HG02610 (cell line): ENCODE results near the gene ULK4.
"Not testable (repeated sequence)": the region's sequence is repeated elsewhere in the genome, so short reads cannot be mapped to it uniquely, and the experiment has no call there.

Source experiments
- ATAC-seq: cut with Tn5 transposase; IDR thresholded peaks from one replicate; pipeline ENCODE4 v1.9.1; 2021; ENCODE audit warnings: mild to moderate bottlenecking, moderate library complexity; ENCODE audit not compliant: unreplicated experiment

The ULK4 gene

DNA sequence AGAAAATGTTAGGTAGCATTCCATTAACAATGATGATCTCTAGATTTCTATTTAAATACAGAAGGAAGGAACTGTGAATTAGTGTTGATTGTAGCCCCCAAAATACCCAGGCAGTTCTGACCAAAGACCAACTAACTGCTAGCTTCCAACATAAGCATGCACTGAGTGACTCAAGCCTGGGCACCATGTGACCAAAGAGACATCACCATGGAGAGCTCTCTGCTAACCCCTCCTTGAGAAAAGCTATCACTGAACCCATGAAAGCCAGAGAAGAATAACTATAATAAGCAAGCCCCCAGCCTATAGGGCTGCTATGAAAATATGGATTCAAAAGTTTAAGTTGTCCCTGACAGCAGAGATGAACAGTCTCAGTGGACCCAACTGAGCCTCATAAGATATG lies 310.2 kb downstream of the ULK4 start:
- no peak for ATAC-seq

DNA sequence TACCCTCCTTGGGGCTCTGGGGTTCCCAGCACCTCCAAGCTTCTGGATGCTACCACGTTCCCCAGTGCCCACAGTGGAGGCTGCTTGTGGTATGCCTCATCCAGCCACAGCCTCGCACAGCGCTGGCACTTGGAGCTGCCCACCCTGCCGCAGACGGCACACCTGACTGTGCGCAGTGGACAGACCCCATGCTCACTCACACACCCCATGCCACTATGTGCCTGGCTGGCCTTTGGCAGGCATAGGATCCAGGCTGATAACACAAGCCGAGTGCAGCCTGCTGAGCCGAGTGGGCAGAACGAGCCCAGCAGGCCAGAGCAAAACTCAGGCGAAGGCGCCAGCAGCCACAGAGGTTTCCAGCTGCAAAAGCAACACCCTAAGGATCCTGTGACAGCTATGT lies 311.5 kb downstream of the ULK4 start:
- ATAC-seq, result no peak

DNA sequence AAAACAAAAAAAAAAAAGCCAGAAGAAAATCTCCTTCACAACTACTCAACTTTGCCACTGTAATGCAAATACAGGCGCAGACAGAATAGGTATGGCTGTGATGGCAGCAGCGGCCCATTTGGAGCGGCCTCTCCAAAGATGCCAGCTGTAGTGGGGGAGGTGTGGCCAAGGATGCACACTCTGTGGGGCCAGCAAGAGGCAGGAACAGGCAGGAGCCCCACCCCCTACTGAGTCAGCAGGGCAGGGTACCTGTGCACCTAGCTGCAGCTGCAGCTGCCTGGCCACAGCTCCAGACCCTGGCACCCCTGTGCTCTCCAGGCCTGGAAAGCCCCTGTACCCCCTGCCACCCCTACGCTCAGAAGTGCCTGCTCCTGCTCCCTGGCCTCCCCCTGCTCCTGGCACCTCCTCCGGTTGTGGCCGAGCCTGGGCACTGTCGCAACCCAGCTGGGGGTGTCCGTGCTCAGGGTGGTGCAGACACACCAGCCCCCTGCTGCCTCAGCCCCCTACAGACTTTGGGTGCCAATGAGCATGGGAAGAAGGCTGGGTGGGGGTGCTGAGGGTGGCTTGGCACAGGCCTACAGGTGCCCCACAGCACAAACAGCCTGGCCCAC lies 312.7 kb downstream of the ULK4 start:
- ATAC-seq, result no peak

DNA sequence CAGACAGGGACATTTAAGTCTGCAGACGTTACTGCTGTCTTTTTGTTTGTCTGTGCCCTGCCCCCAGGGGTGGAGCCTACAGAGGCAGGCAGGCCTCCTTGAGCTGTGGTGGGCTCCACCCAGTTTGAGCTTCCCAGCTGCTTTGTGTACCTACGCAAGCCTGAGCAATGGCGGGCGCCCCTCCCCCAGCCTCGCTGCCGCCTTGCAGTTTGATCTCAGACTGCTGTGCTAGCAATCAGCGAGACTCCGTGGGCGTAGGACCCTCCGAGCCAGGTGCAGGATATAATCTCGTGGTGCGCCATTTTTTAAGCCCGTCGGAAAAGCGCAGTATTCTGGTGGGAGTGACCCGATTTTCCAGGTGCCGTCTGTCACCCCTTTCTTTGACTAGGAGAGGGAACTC lies 314.2 kb downstream of the ULK4 start:
- not testable (repeated sequence) for ATAC-seq

DNA sequence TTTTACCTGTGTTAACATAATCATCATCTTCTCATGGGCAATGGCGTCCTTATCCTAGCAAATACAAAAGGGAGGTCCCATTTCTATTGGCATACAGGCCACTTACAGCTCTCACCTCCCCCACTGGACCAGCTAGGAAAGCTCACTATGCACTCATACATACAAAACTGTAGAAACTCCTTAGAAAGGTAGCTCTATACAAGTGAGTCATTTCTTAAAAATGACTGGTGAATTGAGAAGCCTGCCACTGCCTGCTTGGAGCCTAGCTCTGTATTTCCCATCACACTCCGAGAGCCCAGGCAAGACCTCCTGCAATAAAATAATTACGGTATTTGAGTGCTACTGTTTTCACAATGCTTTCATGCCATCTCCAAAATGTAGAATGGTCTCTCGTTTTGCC lies 321.8 kb downstream of the ULK4 start:
- no peak for ATAC-seq

DNA sequence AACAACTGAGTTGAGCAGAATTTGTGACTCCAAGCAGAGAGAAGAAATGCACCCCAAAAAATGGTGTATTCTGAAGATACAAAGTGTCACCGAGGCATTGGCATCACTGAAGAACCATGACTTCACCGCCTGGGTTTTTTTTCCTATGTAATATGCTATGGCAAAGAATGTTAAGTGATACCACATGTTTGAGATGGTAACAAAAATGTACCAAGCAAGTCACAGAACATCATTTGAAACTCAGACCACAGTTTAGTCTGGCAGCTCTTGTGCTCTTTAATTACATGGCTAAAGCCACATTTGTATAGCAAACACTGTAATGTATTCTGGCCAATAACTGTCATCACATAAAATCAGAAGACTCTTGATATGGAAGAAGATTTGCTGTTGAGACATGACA lies 323.5 kb downstream of the ULK4 start:
- ATAC-seq, result no peak

DNA sequence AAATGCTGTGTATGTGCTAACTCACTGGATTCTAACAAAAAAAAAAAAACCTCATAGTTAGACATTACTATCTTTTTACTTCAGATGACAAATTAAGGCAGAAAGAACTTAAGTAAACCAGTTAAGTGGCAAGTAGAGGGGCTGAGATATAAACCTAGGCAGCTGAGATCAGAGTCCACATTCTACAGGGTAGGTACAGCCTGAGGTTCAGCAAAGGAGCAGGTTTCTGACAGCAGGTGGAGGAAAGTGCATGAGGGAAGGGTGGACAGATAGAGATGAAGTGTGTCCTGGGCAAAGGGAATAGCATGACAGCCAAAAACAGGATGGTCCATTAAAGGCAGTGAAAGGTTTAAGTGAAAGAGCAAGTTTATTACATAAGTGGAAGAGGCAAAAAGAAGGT lies 329.2 kb downstream of the ULK4 start:
- ATAC-seq, result no peak

DNA sequence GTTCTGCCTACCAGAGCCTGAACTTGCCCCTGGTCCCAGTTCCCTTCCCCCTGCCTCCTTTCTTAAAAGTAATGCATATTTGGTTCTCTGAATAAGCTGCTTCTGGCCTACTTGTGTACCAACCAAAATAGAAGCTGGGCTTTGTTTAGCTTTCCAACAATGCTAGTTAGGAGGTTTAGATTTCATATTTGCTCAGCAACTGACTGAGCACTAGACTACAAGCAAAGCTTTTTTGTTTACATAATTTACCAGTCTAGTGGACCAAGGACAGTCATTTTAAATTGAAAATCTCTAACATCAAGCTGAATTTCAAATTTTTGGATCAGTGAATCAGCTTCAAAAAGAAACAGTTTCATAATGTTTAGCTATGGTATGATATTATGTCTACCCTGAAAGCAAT lies 331.2 kb downstream of the ULK4 start:
- no peak for ATAC-seq

DNA sequence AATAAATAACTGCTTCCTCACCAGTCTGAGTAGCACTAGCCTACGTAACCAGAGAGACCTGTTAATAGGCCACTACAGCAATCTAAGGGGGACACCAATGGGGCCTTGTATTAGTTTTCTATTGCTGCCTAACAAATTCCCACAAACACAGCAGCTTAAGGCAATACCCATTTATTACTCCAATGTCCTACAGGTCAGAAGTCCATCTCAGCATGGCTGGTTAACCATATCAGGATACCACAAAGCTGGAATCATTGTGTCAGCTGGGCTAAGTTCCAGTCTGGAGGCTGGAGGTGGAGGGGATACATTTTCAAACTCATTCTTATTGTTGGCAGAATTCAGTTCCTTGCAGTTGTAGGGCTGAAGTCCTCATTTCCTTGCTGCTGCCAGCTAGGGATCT lies 331.9 kb downstream of the ULK4 start:
- ATAC-seq, result no peak

DNA sequence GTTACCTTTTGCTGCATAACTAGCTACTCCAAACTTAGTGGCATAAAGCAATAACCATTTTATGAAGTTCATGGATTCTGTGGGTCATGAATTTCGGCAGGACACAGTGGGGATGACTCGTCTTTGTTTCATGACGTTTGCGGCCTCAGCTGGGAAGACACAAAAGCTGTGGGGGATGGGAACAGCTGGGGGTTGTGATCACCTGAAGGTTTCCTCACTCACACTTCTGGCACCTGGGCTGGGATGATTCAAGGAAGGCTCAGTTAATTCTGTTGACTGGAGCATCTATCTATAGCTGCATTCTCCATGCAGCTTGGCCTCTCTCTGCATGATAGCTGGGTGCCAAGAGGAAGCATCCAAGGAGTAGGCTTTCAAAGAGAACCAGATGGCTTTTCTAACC lies 332.8 kb downstream of the ULK4 start:
- ATAC-seq, result no peak

DNA sequence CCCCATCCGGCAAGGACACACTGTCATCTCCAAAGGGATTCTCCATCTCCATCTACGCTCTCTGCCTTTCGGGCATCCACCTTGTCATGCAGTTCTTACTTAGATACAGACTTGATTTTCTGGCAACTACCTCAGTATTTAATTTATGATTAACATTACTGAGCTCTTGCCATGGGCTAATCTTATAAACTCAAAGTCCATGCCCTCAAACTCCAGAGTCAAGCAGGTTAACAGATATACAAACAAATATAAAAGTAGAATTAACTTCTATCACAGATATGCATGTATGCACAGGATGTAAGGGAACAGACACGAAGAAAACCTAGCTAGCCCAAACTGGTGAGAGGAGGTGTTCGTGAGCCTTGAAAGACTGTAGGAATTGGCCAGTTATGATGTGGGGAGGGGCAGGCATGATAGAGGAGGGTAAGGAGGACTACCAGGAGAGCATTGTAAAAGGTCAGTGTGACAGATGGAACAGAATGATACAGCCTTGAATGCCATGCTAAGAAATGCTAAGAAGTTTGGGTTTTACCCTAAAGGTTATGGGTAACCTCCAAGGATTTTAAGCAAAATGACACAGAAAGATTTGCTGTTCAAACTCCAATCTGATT lies 334.3 kb downstream of the ULK4 start:
- ATAC-seq, result no peak

DNA sequence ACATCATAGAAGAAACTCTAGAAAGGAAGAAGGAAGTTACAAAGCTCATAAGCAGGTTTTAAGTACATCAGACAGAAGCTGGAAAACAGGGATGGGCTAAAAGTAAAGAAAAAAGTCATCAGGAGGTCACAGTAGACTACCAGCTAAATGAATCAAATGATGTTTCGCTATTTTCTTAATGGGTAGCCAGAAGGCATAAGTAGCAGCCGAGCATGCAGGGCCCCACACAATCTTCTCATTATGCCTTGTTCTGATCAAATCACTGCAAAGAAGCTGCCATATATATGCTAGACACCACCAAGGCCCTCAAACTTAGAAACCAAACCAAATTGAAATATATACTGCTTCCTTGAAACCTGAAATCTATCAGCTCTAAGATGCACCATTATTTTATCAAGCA lies 349.1 kb downstream of the ULK4 start:
- no peak for ATAC-seq

DNA sequence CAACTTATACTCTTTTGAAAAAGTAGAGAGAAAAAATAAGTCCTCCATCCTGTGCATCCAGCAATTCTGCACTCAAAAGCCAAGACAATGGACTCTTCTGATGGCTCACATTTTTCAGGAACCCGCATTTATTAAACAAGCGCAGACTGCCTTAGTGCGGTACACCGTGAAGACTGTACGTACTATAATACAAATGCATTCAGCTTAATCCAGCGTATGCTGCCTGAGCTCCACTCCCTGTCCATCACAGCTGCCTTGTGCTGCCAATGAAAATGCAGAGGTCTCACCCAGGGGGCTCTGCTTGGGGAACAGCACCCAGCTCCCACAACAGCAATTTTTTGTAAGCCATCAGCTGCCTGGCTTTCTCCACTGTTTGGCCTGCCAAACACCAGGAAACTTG lies 350.9 kb downstream of the ULK4 start:
- ATAC-seq, result no peak

DNA sequence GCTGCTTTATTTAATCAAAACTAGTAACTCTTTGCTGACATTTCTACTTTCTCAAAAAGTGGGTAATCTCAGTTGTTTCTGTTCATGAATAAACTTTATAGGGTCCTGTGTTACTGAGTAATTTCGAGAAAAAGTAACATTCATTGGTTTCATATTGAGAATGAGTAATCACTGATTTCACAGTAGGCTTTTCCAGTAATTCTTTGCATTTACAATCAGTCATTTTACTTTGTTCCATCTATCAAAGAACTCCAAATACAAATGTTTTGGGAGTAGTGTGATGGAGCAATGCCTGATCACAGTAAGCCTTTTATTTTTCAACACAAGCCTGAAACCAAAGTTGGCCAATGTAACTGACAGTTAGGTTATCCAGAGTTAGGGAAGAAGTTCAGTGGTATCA lies 353.6 kb downstream of the ULK4 start:
- no peak for ATAC-seq

DNA sequence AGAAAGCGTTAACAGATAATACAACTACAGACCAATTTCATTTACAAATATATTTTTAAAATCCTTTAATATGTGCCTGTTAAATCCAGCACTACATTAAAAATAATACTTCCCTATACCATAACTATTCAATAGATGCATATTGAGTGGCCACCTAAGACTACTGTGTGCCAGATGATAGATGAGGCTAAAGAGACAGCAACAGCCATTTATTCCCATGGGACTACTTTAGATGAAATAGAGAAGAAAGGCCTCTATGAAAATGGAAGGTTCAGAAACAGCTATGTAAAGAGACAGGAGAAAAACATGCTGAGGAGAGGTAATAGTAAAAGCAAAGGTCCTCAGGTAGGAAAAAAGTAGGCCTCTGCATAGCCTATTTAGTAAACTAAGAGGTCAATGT lies 358.1 kb downstream of the ULK4 start:
- no peak for ATAC-seq

DNA sequence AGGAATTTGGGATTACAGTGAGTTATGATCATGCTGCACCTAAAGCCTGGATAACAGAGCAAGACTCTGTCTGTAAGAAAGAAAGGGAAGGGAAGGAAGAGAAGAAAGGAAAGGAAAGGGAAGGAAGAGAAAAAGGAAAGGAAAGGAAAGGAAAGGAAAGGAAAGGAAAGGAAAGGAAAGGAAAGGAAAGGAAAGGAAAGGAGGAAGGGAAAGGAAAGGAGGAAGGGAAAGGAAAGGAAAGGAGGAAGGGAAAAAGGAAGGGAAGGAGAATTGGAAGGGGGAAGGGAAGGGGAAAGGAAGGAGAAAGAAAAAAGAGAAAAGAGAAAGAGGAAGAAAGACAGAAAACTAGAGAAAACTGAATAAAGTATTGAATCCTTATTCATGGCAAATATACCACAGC lies 359.8 kb downstream of the ULK4 start:
- no peak for ATAC-seq

DNA sequence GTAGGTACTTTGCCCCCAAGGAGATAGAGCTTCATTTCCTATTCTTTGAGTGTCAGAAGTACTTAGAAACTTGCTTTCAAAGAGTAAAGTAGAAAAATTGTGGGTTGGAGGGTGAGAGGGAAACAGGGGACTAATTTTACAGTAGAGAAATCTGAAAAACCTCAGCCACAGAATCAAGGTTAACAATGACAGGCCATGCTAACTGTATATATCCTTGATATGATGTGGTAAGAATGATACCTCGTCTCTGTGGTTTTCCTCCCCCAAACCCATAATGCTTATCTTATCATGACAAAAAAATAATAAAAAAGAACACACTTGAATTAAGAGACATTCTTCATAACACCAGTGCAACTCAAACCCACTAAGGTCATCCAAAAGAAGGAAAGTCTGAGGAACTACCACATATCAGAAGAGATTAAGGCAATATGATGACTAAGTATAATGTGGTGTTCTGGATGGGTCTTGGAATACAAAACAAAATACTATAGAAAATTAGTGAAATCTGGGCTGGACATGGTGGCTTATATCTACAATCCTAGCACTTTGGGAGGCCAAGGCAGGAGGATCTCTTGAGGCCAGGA lies 360.4 kb downstream of the ULK4 start:
- ATAC-seq, result no peak

DNA sequence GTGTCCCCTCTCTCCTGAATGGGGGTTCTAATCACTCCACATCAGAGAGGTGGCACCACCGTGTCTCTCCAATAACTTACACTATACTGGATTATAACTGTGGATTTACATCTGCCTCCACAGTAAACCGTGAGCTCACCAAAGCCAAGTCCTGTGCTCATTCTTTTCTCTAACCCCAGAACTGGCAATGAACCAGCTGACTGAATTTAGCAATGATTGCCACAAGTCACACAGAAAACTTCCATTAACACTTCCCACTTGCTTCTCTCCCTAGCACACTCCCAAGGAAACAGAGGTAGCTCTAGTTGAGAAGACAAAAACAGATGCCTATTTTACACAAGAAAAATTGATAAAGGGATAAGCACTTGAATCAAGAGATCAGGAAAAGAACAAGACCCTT lies 361.3 kb downstream of the ULK4 start:
- ATAC-seq, result no peak

DNA sequence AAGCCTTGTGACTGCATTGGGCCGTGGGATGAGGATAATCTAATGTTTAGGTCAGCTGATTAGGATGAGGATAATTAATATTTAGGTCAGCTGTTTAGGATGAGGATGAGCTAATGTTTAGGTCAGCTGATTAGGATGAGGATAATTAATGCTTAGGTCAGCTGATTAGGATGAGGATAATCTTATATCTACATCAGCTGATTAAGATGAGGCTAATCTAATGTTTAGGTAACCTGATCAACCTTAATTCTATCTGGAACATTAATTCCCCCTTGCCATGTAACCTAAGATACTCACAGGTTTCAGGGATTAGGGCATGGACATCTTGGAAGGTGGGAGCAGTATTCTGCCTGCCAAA lies 362.8 kb downstream of the ULK4 start:
- ATAC-seq, result no peak

DNA sequence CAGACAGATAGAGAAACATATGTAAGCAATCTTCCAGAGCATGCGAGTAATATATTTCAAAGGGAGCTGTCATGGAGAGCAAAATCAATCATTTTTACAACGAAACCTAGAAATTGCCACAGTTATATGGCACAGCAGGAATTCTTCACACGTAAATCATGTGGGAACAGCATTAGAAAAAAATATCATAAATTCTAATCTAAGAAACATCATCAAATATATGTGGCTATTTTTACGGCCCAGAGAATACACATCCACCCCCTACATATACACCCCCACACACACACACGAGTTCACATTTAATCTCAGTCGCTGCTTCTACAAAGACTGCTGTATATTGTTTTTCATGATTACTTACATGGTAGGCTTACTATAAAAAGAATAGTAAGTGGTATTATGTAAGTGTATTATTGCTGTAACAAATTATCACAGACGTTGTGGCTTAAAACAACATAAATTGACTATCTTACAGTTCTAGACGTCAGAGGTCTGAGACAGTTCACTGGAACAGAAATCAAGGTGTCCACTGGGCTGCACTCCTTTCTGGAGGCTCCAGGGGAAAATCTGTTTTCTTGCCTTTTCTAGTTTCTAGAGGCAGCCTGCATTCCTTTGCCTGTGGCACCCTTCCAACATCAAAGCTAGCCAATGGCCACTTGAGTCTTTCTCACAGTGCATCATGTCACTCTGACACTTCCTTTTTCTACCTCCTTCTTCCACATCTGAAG lies 363.3 kb downstream of the ULK4 start:
- no peak for ATAC-seq

DNA sequence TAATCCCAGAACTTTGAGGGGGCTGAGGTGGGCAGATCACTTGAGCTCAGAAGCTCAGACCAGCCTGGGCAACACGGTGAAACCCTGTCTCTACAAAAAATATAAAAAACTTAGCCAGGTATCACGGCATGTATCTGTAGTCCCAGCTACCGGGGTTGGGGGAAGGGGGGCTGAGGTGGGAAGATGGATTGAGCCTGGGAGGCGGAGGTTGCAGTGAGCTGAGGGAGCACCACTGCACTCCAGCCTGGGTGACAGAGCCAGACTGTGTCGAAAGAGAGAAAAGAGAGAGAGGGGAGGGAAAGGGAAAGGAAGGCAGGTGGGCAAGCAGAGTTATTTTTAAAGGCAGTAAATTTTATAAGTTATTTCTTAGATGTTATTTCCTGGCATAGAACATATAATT lies 368.1 kb downstream of the ULK4 start:
- no peak for ATAC-seq

DNA sequence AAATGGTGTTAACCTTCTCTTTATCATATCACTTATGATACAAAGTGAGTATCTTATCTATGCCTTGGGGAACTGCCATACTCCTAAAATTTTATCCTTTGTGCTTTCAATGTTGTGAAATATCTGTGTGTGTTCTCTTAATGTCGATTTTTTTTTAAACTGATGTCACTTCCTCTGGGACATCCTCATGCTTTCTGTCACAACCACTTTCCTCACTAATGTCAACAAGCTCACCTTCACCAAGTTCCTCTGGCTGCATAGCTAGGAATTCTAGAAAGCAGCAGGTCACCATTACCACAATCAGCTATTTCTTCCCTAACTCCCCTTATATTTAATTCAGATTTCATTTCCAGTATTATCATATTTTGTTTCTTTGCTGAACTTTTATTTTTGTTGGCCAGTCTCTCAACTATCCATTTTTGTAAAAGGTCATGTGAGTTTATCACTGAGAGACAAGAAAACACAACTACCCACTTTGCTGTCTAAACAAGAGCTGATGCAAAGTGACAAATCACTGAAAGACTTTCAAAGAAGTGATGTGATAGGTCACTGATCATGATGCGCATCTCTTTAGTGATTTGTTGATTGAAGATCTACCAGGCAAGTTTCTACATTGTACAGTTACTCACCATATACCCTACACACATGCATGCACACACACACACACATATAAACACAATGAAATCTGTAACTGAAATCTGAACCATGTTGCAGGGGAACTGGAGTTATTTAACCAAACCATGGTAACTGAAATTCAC lies 369.0 kb downstream of the ULK4 start:
- ATAC-seq, result no peak
